HG03045 (cell line): ENCODE results near the gene THSD7B.
"Not testable (repeated sequence)": the region's sequence is repeated elsewhere in the genome, so short reads cannot be mapped to it uniquely, and the experiment has no call there.

Source experiments
- ATAC-seq: cut with Tn5 transposase; IDR thresholded peaks from one replicate; pipeline ENCODE4 v1.9.1; 2021; ENCODE audit warnings: mild to moderate bottlenecking, moderate library complexity; ENCODE audit not compliant: unreplicated experiment

THSD7B gene

DNA sequence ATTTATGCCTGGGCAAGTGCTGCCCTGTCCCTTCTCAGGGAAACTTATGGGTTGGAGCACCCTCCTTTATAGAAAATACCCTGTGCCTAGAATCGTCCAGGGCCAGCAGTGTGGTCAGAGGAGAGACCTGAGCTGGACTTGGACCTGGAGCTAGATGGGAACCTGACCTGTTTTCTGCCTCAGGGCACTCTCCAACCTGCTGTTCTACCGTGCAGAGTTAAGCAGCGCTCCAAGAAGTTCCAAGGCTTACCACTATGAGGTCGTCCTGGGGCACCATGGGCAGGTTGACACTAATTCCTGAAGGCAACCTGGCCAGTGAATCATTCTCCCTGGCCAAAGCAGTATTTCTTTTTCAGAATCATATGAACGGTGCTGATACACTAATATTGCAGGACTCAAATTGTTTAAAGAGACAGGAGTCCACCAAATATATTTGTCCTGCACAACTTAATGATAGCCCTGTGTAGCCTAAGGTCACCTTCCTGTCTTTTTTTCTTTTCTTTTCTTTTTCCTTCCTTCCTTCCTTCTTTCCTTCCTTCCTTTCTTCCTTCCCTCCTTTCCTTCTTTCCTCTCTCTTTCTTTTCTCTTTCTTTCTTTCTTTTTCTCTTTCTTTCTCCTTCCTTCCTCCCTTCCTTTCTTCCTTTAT lies 743.5 kb downstream of the THSD7B start:
- ATAC-seq: no peak

GRCh38 chr2:137511526-137511925 lies 746.2 kb downstream of the THSD7B start:
- no peak for ATAC-seq

- ATAC-seq: no peak
Observed at GRCh38 chr2:137521653-137522619, 756.6 kb downstream of the THSD7B start.

DNA sequence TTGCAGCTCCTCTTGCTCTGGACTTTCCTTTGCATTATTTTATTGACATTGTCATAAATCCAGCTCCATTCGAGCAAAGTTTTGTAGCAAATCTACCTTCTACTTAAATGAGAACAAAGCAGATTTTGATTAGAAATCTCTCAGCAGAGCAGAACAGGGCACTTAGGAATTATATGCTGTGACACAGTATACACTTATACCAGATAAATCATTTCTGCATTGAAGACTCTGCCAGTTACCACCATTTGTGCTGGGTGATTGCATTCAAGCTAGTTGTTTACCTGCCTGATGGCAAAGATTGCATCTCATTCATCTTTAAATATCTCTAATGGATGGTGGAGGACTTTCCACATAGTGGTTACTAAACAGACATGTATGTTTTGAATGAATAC lies 757.3 kb downstream of the THSD7B start:
- ATAC-seq: no peak

DNA sequence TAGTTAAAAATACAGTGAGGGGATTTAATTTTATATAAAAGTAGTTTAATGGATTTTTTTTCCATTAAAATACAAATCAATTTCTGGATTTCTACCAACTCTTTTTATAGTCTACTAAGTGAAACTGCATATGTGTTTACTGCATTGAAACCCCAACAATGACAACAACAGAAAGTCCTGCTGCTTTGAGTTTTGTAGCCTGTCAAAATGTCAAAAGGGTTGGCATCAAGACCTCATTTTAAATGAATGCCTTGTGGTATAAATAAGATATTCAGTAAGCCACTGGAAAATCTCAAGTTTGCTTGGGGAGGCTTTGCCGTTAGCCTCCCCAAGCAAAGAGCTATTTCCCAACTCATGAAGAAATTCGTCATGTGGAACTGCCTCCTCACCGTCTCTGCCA lies 758.6 kb downstream of the THSD7B start:
- ATAC-seq: no peak

GRCh38 chr2:137525132-137525531 lies 759.8 kb downstream of the THSD7B start:
- no peak for ATAC-seq

DNA sequence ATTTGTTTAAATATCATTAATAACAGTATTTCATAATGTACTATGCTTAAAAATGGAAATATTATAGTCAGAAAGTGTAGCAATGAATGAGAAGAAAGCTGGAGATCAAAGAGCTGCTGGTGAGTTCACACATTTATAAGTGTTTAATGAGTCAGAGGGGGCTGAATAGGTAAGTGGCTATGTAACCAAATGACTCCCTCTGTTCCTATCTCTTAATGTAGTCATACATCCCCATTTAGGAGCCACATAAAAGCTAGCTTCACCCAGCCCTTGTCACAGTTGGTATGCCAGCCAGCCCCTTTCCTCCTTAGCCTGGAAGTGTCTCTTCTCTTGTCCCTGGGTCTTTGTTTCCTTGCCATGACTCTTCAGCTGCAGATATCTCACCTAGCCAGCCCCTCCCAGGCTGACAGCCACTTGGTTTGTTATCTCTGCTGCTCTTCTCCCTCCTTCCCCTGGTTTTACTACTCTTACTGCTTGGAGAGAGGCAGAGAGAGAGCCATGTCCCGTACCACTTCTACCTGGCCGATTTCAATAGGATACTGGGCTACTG lies 760.4 kb downstream of the THSD7B start:
- no peak for ATAC-seq

DNA sequence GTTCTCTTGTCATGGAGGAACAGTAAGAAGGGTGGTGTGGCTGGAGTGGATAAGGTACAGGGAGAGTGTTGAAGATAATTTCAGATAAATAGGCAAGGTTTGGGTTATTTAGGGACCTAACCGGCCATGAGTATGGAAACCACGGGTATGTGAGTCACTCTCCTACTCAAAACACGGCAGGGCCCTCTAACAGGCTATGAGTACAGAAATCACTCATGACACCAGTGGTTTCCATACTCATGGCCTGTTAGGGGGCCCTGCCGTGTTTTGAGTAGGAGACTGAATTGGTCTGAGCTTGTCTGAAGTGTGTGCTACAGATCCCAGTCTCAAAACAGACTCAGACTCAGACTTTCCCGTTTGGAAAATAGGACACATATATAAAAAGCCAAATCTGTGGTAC lies 770.6 kb downstream of the THSD7B start:
- no peak for ATAC-seq

DNA sequence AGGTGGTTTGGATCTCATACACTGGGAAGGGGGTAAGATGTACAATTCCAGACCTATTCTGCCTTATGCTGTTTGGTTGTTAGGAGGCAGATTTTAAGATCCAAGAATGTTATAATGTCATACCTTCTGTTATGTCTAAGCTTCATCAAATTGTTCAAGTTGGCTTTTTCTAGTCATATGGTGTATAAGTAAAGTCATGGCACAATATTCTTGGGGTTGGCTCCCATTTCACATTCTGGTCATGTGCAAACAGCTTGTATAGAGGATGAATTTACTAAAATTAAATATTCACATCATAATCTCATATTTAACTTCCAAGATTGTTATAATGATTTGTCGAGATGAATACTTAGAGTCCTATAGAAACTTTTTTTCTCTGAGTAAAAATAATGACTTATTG lies 774.0 kb downstream of the THSD7B start:
- ATAC-seq: no peak

DNA sequence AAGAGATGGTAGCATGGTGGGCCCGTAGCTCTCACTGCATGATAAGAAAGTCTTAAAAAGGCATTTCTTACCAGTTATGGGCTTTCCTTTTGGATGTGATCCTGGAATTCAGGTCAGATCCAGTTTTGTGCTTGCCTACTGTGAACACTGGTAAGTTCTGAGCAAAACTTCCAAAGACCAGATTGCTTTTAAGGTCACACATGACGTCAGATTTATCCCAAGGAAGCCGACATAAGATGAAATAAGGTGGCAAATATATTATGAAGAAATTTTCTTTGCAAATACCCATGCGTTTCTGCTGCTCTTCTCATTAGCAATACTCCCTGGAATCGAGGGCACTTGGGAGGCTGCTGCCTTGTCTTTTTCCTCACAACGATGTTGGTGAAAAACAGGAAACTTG lies 782.5 kb downstream of the THSD7B start:
- ATAC-seq: no peak

DNA sequence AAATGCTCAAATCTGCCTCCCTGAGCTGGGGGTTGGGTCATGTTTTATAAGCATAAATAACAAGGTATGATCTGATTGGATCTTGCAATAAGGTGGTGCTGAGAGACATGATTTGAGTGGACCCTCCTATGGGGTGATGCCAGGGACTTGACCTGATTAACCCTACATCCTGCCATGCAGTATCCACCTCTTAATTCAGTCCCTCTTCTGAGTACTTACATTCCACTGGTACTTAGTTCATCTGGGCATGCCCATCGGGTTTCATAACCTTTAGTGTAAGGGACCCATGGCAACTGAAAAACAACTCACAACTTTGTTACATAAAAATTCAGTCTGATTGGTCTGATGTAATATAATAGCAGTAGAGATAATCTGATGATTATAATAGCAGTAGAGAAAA lies 801.0 kb downstream of the THSD7B start:
- ATAC-seq: no peak

- ATAC-seq: no peak
Observed at GRCh38 chr2:137570484-137570883, 805.1 kb downstream of the THSD7B start.

DNA sequence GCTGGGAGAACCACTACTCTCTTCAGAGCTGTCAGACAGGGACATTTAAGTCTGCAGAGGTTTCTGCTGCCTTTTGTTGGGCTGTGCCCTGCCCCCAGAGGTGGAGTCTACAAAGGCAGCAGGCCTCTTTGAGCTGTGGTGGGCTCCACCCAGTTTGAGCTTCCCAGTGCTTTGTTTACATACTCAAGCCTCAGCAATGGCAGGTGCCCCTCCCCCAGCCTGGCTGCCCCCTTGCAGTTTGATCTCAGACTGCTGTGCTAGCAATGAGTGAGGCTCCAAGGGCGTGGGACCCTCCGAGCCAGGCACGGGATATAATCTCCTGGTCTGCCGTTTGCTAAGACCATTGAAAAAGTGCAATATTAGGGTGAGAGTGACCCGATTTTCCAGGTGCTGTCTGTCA lies 822.5 kb downstream of the THSD7B start:
- not testable (repeated sequence) for ATAC-seq

GRCh38 chr2:137588578-137588977 lies 823.2 kb downstream of the THSD7B start:
- not testable (repeated sequence) for ATAC-seq

- ATAC-seq: no peak
Observed at GRCh38 chr2:137590102-137590501, 824.8 kb downstream of the THSD7B start.

DNA sequence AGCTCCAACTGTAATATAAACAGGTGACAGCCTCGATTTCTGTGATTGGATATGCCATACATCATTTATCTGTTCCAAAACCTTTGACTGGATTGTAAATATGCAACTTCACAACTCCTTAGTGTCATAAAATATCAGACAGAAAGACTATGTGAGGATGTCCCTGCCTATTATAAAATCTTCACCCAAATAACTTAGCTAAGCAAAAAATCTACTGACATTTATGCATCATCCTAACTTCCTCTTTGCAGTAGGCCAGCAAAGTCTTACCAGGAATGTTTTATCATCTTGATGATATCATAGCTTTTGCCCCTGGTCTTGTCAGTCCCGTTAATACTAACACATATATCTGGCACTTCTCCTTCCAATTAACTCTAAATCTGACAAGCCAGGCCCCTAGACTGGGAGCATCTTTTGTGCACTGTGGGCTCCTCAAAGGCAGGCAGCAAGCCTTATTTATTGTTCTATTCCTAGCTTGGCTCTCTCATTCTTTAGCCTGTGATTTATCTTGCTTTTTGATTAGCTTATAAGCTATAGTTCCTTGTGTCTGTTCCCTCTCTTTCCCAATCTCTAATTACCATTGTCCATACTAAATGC lies 842.5 kb downstream of the THSD7B start:
- no peak for ATAC-seq

- ATAC-seq: no peak
Observed at GRCh38 chr2:137638932-137639331, 873.6 kb downstream of the THSD7B start.

GRCh38 chr2:137644731-137645130 lies 879.4 kb downstream of the THSD7B start:
- ATAC-seq: no peak

- ATAC-seq: no peak
Observed at GRCh38 chr2:137654046-137654445, 888.7 kb downstream of the THSD7B start.

DNA sequence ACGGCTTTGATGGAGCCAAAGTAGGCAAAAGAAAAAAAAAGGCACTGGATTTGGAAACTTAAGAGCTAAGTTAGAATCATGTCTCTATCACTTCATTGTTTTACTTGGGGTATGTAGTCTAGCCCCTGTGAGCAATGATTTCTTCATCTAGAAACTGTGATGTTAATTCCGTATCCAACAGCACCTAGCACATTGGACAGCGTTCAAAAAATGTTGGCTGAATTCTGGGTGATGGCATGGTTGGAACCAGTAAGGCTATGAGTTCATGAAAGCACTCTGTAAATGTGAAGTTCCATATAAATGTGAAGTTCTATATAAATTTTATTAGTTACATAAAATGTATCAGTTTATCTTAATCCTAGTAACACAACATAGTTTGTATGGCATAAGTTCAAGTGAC lies 890.5 kb downstream of the THSD7B start:
- ATAC-seq: no peak

- ATAC-seq: no peak
Observed at GRCh38 chr2:137658433-137658832, 893.1 kb downstream of the THSD7B start.

DNA sequence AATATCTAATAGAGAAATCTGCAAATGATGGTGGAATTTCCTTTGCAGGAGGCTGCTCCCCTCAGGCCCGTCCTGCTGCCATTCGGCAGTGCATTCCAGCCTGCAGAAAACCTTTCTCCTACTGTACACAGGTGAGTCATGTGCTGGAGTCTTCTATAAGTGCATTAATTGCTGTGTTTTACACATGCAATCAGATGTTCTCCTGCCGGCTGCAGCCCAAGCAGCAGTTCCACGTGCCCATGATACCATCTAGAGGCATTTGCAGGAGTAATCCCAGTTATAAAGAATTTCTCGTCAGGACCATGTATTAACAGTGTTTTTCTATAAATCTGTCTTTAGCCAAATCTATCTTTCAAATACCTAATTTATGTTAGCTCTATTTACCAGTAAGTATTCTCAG lies 894.3 kb downstream of the THSD7B start:
- no peak for ATAC-seq
